ENCODE results near the gene TMEM126B.
"Not testable (repeated sequence)": the region's sequence is repeated elsewhere in the genome, so short reads cannot be mapped to it uniquely, and the experiment has no call there.

DNA sequence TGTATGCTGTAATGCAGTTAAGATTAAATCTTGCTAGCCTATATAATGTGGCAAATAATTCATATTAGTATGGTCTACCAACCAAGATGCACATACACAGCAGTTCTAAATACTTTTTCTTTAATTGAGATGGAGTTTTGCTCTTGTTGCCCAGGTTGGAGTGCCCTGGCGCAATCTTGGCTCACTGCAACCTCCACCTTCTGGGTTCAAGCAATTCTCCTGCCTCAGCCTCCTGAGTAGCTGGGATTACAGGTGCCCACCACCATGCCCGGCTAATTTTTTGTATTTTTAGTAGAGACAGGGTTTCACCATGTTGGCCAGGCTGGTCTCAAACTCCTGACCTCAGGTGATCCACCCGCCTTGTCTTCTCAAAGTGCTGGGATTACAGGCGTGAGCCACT is 25.9 kb downstream of the TMEM126B start:
- TF ChIP-seq, protein P1, sequence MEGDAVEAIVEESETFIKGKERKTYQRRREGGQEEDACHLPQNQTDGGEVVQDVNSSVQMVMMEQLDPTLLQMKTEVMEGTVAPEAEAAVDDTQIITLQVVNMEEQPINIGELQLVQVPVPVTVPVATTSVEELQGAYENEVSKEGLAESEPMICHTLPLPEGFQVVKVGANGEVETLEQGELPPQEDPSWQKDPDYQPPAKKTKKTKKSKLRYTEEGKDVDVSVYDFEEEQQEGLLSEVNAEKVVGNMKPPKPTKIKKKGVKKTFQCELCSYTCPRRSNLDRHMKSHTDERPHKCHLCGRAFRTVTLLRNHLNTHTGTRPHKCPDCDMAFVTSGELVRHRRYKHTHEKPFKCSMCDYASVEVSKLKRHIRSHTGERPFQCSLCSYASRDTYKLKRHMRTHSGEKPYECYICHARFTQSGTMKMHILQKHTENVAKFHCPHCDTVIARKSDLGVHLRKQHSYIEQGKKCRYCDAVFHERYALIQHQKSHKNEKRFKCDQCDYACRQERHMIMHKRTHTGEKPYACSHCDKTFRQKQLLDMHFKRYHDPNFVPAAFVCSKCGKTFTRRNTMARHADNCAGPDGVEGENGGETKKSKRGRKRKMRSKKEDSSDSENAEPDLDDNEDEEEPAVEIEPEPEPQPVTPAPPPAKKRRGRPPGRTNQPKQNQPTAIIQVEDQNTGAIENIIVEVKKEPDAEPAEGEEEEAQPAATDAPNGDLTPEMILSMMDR (IDR thresholded peaks at IDR 0.05) = not testable (repeated sequence)
- not testable (repeated sequence) for TF ChIP-seq POLR2A (IDR thresholded peaks at IDR 0.05)
